Mammary epithelial cell (primary cell): ENCODE results near the gene BCKDK.

Experiments
- CTCF ChIP-seq, 2 donors: IDR thresholded peaks in 1 of 2; conservative IDR thresholded peaks in 1 of 2; 2 replicates each; pipeline ENCODE4 v1.5.1; 2011 to 2012; ENCODE audit warnings: inconsistent platforms in 2 of 2, low read length in 2 of 2, mild to moderate bottlenecking in 2 of 2, control low read depth in 1 of 2, low read depth in 1 of 2; ENCODE audit not compliant: insufficient read depth in 1 of 2; ENCODE audit errors: extremely low read depth in 1 of 2
- EZH2 ChIP-seq: IDR thresholded peaks from 2 replicates; pipeline ENCODE4 v1.6.1; 2012; ENCODE audit warnings: low read length, inconsistent platforms, borderline replicate concordance

- TF ChIP-seq CTCF (conservative IDR thresholded peaks at IDR 0.05 in 1 of 2, IDR thresholded peaks at IDR 0.05 in 1 of 2; ENCODE audit: extremely low read depth in 1 of 2, insufficient read depth in 1 of 2, low read depth in 1 of 2, low read length in 2 of 2) (no peak), EZH2 (no peak)
Observed at GRCh38 chr16:31061126-31061812, 46.9 kb upstream of the BCKDK start.
